22Rv1 (cell line): ENCODE measurements around the gene NCOA6.

Source experiments
- ZFX ChIP-seq: fragments of 450-650 bp; IDR thresholded peaks from 2 replicates; pipeline ENCODE4 v1.6.1; 2017; ENCODE audit warnings: antibody characterized with exemption, borderline replicate concordance
- TF ChIP-seq, protein P1 (sequence below): fragments of 450-650 bp; IDR thresholded peaks from 2 replicates; pipeline ENCODE4 v1.5.1; 2017; ENCODE audit warnings: mild to moderate bottlenecking

DNA sequence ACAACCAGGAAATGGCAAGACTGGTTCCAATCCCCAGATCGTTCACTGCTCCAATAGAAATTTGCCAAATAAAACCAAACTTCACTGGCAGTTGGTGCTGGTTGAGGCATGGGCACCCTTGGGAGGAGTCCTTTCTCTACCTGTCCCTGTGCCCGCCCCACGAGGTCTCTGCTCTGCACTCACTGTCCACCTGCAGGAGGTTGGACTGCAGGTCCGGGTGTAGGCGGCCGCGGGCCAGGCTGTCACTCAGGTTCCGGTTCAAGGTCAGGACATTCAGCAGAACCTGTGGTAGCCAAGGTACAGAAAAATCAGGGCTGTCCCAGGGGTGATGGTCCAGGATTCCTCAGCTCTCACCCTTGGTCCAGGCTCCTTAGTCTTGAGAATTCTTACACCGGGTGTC is 24.3 kb upstream of the NCOA6 start:
- TF ChIP-seq, protein P1, sequence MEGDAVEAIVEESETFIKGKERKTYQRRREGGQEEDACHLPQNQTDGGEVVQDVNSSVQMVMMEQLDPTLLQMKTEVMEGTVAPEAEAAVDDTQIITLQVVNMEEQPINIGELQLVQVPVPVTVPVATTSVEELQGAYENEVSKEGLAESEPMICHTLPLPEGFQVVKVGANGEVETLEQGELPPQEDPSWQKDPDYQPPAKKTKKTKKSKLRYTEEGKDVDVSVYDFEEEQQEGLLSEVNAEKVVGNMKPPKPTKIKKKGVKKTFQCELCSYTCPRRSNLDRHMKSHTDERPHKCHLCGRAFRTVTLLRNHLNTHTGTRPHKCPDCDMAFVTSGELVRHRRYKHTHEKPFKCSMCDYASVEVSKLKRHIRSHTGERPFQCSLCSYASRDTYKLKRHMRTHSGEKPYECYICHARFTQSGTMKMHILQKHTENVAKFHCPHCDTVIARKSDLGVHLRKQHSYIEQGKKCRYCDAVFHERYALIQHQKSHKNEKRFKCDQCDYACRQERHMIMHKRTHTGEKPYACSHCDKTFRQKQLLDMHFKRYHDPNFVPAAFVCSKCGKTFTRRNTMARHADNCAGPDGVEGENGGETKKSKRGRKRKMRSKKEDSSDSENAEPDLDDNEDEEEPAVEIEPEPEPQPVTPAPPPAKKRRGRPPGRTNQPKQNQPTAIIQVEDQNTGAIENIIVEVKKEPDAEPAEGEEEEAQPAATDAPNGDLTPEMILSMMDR: no peak
- no peak for TF ChIP-seq ZFX
